Fibroblast of villous mesenchyme (primary cell): Measurements from ENCODE around the gene KCNJ6. TPM values are rescaled to one million over a fixed set of nuclear protein-coding genes. Genes with fewer than 3 reads are reported as not detected.
"Not testable (repeated sequence)": the region's sequence is repeated elsewhere in the genome, so short reads cannot be mapped to it uniquely, and the experiment has no call there.

Source experiments
- DNase-seq: peaks from one replicate; pipeline ENCODE4 v3.0.0-alpha.2; 2010; ENCODE audit warnings: low read depth
- H3K4me3 ChIP-seq: 2 replicates; pipeline ENCODE4 v1.5.1; 2011; ENCODE audit warnings: low read depth, mild to moderate bottlenecking, low read length
- total RNA-seq: library from RNA; depleted of rRNA; stranded (reverse); fragments of >200 nt; gene quantifications from 2 replicates; pipeline ENCODE4 v1.2.3, GENCODE V29; 2012
- TF ChIP-seq, protein P1 (sequence below): IDR thresholded peaks from 2 replicates; pipeline ENCODE4 v1.5.1; 2012; ENCODE audit warnings: low read depth, mild to moderate bottlenecking, low read length; ENCODE audit not compliant: insufficient read depth

The KCNJ6 gene
- total RNA-seq, 1 donor = not detected

DNA sequence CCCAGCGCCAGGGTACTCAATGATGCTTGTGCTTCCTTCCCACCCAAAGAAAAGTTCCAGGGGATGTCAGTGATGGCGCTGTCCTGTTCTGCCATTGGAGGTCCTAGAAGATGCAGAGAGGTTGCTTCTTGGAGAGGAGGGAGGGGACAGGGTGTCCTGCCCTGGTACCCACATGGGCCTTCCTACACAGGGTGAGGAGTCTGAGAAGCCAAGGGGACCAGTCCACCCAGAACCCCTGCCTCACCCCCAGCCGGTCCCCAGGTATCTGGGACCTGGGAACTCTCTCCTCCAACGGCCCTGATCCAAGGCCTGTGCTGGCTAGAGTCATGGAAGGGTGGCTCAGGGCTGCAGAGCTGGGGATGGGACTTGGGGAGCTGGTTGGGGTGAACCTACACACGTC is 259.4 kb downstream of the KCNJ6 start:
- no peak for DNase-seq
- TF ChIP-seq, protein P1, sequence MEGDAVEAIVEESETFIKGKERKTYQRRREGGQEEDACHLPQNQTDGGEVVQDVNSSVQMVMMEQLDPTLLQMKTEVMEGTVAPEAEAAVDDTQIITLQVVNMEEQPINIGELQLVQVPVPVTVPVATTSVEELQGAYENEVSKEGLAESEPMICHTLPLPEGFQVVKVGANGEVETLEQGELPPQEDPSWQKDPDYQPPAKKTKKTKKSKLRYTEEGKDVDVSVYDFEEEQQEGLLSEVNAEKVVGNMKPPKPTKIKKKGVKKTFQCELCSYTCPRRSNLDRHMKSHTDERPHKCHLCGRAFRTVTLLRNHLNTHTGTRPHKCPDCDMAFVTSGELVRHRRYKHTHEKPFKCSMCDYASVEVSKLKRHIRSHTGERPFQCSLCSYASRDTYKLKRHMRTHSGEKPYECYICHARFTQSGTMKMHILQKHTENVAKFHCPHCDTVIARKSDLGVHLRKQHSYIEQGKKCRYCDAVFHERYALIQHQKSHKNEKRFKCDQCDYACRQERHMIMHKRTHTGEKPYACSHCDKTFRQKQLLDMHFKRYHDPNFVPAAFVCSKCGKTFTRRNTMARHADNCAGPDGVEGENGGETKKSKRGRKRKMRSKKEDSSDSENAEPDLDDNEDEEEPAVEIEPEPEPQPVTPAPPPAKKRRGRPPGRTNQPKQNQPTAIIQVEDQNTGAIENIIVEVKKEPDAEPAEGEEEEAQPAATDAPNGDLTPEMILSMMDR = no peak
- no peak overlapping the region for H3K4me3 ChIP-seq

DNA sequence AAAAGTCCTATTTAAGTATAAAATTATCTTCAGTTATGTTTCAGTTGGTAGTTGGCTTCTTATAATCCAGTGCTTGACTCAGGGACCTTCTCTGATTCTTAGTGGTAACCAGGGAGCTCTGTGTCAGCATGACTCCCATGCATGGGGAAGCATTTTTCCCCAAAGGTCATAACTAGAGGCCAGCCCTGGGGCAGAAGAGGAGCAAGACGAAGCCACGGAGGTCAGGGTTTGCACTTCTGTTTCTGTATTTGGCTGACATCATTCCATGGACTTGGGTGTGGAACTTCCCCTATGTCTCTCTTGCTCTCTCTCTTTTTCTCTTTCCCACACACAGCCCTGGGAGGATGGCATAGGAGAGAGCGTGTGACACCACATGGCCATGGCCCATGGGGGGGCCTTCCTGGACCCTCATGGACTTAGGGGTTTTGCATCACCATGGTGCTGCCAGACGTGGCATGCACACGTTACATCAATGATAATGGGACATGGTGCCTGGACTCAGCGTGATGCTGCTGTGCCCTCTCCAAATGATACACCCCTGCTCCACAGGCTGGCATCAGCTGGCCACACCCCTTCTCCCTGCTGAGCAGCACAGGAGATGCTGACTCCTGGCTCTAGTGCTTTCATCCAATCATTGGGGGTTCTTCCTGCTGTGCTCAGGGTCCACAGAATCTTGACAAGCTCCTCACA is 260.5 kb downstream of the KCNJ6 start:
- TF ChIP-seq, protein P1 = no peak
- no peak for DNase-seq
- no peak overlapping the region for H3K4me3 ChIP-seq

DNA sequence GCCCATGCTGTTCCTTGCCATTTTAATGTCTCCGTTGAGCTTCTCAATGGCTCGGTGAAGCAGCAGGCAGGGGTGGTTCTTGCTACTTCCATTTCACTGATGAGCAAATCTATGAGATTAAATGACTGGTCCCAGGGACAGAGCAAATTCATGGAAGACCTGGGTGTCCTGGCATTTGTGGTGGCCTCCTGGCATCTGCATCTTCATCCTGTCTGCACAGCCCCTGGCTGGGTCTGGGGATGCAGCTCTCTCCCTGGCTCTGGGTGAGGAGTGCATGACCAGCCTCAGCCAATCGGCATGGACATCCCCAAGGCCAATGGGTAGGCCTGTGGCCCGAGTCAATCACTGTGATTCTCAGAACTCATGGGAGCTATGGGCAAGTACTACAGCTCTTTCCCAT is 261.7 kb downstream of the KCNJ6 start:
- TF ChIP-seq, protein P1 = no peak
- H3K4me3 ChIP-seq = no peak overlapping the region
- DNase-seq = no peak

DNA sequence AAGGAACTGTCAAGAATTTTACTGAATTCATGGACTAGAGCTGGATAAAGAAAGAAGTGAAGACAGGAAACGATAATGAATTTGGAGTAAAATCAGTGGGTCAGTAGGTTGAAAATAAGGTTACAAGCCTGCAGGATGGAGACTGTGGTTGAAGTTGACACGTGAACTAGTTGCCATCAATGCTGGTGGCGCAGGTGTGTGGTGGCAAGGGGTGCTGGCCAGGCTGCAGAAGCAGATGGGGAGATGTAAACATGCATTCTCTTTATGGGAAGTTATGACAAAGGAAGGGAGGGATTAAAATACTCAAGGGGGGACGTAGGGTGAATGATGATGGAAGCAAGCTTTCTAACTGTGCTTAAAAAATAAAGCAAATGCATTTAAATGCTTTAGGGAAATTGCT is 263.1 kb downstream of the KCNJ6 start:
- no peak overlapping the region for H3K4me3 ChIP-seq
- TF ChIP-seq, protein P1 = no peak
- DNase-seq = no peak

DNA sequence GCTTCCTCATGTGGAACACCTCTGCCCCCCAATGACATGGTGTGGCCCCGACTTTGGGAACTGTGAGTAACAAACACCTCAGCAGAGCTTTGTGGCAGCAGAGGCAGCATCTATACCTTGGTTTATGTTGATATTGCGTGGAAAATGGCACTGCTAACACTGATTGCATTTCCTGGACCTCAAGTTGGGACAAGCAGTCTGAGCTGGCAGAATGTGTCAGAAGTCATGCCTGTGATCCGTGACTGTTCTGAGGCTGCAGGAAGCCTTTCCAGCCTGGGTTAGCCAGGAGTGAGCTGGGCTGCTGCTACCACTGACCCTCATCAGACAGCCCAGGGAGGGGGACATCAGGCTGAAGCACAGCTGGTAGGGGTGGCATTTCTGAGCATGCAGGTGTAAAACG is 268.5 kb downstream of the KCNJ6 start:
- no peak overlapping the region for H3K4me3 ChIP-seq
- DNase-seq = no peak
- TF ChIP-seq, protein P1 = no peak

DNA sequence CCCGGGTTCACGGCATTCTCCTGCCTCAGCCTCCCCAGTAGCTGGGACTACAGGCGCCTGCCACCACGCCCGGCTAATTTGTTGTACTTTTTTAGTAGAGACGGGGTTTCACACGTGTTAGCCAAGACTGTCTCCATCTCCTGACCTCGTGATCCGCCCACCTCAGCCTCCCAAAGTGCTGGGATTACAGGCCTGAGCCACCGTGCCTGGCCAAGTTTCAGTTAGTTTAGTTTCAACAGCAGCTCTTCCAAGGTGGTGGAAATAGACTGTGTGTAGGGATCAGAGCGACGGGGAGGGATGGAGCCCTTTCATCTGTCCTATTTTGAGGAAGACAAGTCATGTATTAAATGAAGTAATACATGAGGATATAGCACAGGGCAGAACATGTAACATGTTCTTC is 269.5 kb downstream of the KCNJ6 start:
- not testable (repeated sequence) for DNase-seq, H3K4me3 ChIP-seq

DNA sequence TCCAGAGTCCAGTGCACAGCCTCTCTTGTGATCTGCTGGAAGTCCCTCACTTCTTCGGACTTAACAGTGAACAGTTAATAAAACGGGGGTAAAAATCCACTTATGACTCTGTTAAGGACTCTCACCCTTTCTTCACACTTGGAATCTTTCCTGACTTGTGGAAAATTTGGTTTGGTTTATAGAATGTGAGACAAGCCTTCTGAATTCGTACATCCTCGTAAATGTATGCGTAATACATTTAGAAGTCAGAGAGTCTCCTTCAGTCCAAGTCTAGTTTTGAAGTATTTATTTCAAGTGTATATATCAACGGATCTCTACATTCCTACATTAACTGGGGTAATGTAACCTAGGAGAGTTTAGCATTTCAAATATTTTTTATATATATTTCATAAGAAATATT is 270.4 kb downstream of the KCNJ6 start:
- no peak for DNase-seq
- H3K4me3 ChIP-seq = no peak overlapping the region
- TF ChIP-seq, protein P1 = no peak
